ENCODE data around the gene MSANTD1.

Gene MSANTD1

DNA sequence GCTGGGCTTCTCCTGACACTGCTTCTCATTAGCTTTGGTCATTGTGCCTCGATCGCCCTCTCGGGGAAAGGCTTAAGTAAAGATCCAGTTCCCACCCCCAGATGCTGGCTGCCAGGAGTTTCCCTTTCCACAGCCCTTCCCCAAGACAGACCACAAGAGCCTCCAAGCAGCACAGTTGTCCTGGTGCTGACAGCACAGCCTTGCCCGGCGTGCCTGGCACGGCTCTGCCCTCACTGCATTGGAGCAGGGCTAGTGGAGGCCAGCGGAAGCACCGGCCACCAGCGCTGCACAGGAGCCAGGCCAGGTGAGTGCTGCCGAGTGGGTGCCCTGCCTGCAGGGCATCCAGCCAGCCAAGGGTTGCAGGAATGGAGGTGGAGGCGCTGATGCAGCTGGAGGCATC lies 9.7 kb upstream of the MSANTD1 start:
- Histone ChIP-seq H3K36me3 (ENCODE audit: low read depth) (peaks cover 13% of the 10 kb centered on the region), H3K4me1 (ENCODE audit: insufficient read depth, poor library complexity, severe bottlenecking) (no peaks in the 10 kb centered on the region), H3K27ac (ENCODE audit: poor library complexity, severe bottlenecking) (no peak overlapping the region), H3K9me3 (ENCODE audit: severe bottlenecking) (no peaks in the 10 kb centered on the region), H3K4me3 (ENCODE audit: severe bottlenecking) (no peak overlapping the region), H3K27me3 (ENCODE audit: insufficient read depth, poor library complexity, severe bottlenecking) (no peaks in the 10 kb centered on the region)
- DNase-seq (ENCODE audit: low spot score) (no peak), ATAC-seq (ENCODE audit: low read depth) (no peak)
- TF ChIP-seq, protein P1, sequence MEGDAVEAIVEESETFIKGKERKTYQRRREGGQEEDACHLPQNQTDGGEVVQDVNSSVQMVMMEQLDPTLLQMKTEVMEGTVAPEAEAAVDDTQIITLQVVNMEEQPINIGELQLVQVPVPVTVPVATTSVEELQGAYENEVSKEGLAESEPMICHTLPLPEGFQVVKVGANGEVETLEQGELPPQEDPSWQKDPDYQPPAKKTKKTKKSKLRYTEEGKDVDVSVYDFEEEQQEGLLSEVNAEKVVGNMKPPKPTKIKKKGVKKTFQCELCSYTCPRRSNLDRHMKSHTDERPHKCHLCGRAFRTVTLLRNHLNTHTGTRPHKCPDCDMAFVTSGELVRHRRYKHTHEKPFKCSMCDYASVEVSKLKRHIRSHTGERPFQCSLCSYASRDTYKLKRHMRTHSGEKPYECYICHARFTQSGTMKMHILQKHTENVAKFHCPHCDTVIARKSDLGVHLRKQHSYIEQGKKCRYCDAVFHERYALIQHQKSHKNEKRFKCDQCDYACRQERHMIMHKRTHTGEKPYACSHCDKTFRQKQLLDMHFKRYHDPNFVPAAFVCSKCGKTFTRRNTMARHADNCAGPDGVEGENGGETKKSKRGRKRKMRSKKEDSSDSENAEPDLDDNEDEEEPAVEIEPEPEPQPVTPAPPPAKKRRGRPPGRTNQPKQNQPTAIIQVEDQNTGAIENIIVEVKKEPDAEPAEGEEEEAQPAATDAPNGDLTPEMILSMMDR (IDR thresholded peaks at IDR 0.05; ENCODE audit: poor library complexity, severe bottlenecking) = no peak

DNA sequence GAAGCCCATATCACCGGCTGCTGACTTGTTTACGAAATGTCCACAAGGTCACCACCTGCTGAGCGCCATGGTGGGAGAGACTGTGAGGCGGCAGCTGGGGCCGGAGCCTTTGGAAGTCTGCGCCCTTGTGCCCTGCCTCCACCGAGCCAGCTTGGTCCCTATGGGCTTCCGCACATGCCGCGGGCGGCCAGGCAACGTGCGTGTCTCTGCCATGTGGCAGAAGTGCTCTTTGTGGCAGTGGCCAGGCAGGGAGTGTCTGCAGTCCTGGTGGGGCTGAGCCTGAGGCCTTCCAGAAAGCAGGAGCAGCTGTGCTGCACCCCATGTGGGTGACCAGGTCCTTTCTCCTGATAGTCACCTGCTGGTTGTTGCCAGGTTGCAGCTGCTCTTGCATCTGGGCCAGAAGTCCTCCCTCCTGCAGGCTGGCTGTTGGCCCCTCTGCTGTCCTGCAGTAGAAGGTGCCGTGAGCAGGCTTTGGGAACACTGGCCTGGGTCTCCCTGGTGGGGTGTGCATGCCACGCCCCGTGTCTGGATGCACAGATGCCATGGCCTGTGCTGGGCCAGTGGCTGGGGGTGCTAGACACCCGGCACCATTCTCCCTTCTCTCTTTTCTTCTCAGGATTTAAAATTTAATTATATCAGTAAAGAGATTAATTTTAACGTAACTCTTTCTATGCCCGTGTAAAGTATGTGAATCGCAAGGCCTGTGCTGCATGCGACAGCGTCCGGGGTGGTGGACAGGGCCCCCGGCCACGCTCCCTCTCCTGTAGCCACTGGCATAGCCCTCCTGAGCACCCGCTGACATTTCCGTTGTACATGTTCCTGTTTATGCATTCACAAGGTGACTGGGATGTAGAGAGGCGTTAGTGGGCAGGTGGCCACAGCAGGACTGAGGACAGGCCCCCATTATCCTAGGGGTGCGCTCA lies 8.7 kb upstream of the MSANTD1 start:
- no peaks in the 10 kb centered on the region for H3K9me3 ChIP-seq (ENCODE audit: severe bottlenecking)
- TF ChIP-seq, protein P1 (IDR thresholded peaks at IDR 0.05; ENCODE audit: poor library complexity, severe bottlenecking) = no peak
- no peak overlapping the region for H3K4me3 ChIP-seq (ENCODE audit: severe bottlenecking)
- ATAC-seq (ENCODE audit: low read depth) (no peak), DNase-seq (ENCODE audit: low spot score) (no peak)
- peaks cover 11% of the 10 kb centered on the region for H3K36me3 ChIP-seq (ENCODE audit: low read depth)
- H3K27ac ChIP-seq (ENCODE audit: poor library complexity, severe bottlenecking) = no peak overlapping the region
- H3K4me1 ChIP-seq (ENCODE audit: insufficient read depth, poor library complexity, severe bottlenecking) = no peaks in the 10 kb centered on the region
- no peaks in the 10 kb centered on the region for H3K27me3 ChIP-seq (ENCODE audit: insufficient read depth, poor library complexity, severe bottlenecking)

DNA sequence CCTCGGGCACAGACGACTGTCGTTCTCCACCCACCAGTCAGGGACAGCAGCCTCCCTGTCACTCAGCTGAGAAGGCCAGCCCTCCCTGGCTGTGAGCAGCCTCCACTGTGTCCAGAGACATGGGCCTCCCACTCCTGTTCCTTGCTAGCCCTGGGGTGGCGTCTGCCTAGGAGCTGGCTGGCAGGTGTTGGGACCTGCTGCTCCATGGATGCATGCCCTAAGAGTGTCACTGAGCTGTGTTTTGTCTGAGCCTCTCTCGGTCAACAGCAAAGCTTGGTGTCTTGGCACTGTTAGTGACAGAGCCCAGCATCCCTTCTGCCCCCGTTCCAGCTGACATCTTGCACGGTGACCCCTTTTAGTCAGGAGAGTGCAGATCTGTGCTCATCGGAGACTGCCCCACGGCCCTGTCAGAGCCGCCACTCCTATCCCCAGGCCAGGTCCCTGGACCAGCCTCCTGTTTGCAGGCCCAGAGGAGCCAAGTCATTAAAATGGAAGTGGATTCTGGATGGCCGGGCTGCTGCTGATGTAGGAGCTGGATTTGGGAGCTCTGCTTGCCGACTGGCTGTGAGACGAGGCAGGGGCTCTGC lies 7.9 kb upstream of the MSANTD1 start:
- TF ChIP-seq, protein P1 (IDR thresholded peaks at IDR 0.05; ENCODE audit: poor library complexity, severe bottlenecking) = no peak
- Histone ChIP-seq H3K4me1 (ENCODE audit: insufficient read depth, poor library complexity, severe bottlenecking) (no peaks in the 10 kb centered on the region), H3K4me3 (ENCODE audit: severe bottlenecking) (no peak overlapping the region), H3K27me3 (ENCODE audit: insufficient read depth, poor library complexity, severe bottlenecking) (no peaks in the 10 kb centered on the region), H3K27ac (ENCODE audit: poor library complexity, severe bottlenecking) (no peak overlapping the region), H3K9me3 (ENCODE audit: severe bottlenecking) (no peaks in the 10 kb centered on the region), H3K36me3 (ENCODE audit: low read depth) (peaks cover 4% of the 10 kb centered on the region; the same call in 1 of the 2 replicates)
- DNase-seq (ENCODE audit: low spot score) (no peak), ATAC-seq (ENCODE audit: low read depth) (no peak)

- TF ChIP-seq, protein P1 (IDR thresholded peaks at IDR 0.05; ENCODE audit: poor library complexity, severe bottlenecking) = no peak
- H3K27me3 ChIP-seq (ENCODE audit: insufficient read depth, poor library complexity, severe bottlenecking) = no peaks in the 10 kb centered on the region
- no peak overlapping the region for H3K27ac ChIP-seq (ENCODE audit: poor library complexity, severe bottlenecking)
- no peaks in the 10 kb centered on the region for H3K9me3 ChIP-seq (ENCODE audit: severe bottlenecking)
- ATAC-seq (ENCODE audit: low read depth) (no peak), DNase-seq (ENCODE audit: low spot score) (no peak)
- no peak overlapping the region for H3K4me3 ChIP-seq (ENCODE audit: severe bottlenecking)
- H3K4me1 ChIP-seq (ENCODE audit: insufficient read depth, poor library complexity, severe bottlenecking) = no peaks in the 10 kb centered on the region
- H3K36me3 ChIP-seq (ENCODE audit: low read depth) = peaks cover 4% of the 10 kb centered on the region; the same call in 1 of the 2 replicates
These were observed 6.9 kb upstream of the MSANTD1 start for GRCh38 chr4:3241898-3242524.

Data from RWPE2 (cell line).